Right lobe of liver (tissue), 4 donors: ENCODE results near the gene HPX.

Experiments used
- POLR2A ChIP-seq: fragments of 450-650 bp; IDR thresholded peaks from one replicate; pipeline ENCODE4 v1.6.1; 2017; ENCODE audit warnings: antibody characterized with exemption, mild to moderate bottlenecking
- TF ChIP-seq, protein P1 (sequence below), 4 donors: fragments of 200-600 bp in 3 of 4; fragments of 450-650 bp in 1 of 4; IDR thresholded peaks; one replicate each; pipeline versions ENCODE4 v1.5.1 to v1.8.0; 2016 to 2022; ENCODE audit warnings: antibody characterized with exemption in 4 of 4, mild to moderate bottlenecking in 2 of 4
- donor health status: DM: no; HTN: no; CAD: no.
- donor health status: DM: no; HTN: no; CAD: no.
- donor health status: DM: no; HTN: yes; CAD: no.

DNA sequence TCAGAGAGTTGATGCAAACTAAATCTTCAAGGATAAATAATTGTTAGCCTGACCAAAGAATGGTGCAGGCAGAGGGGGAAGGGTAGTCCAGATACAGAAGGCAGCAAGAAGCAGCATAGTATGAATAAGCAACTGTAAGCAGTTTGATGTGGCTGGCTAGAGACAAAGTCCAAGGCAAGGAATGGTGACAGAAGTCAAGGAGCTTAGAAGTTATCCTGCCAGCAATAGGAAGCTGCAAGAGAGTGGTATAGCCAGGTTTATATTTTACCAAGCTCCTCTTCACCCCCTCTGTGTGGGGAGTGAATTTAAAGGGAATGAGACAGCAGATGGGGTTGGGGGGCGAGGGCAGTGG is 18.3 kb upstream of the HPX start:
- no peak for TF ChIP-seq POLR2A
- TF ChIP-seq, protein P1, sequence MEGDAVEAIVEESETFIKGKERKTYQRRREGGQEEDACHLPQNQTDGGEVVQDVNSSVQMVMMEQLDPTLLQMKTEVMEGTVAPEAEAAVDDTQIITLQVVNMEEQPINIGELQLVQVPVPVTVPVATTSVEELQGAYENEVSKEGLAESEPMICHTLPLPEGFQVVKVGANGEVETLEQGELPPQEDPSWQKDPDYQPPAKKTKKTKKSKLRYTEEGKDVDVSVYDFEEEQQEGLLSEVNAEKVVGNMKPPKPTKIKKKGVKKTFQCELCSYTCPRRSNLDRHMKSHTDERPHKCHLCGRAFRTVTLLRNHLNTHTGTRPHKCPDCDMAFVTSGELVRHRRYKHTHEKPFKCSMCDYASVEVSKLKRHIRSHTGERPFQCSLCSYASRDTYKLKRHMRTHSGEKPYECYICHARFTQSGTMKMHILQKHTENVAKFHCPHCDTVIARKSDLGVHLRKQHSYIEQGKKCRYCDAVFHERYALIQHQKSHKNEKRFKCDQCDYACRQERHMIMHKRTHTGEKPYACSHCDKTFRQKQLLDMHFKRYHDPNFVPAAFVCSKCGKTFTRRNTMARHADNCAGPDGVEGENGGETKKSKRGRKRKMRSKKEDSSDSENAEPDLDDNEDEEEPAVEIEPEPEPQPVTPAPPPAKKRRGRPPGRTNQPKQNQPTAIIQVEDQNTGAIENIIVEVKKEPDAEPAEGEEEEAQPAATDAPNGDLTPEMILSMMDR (IDR thresholded peaks at IDR 0.05) = no peak
